Vagina (tissue), 2 donors: Measurements from ENCODE around the gene LTBP2.

Source experiments
- CTCF ChIP-seq, 3 experiments: fragments of 450-650 bp in 2 of 3; fragments of 200-600 bp in 1 of 3; sonication (generic) in 1 of 3; IDR thresholded peaks; one replicate each; pipeline ENCODE4 v1.5.1; 2017 to 2019; ENCODE audit warnings: antibody characterized with exemption in 3 of 3, mild to moderate bottlenecking in 2 of 3, moderate library complexity in 2 of 3
- POLR2A ChIP-seq, 2 donors: fragments of 450-650 bp; IDR thresholded peaks; one replicate each; pipeline ENCODE4 v1.6.1; 2017; ENCODE audit warnings: antibody characterized with exemption in 2 of 2, mild to moderate bottlenecking in 2 of 2, moderate library complexity in 2 of 2

- TF ChIP-seq CTCF (IDR thresholded peaks at IDR 0.05) (no peak), POLR2A (IDR thresholded peaks at IDR 0.05) (no peak)
Observed at GRCh38 chr14:74507840-74508239, 104.2 kb downstream of the LTBP2 start.
